Measurements from ENCODE around the gene POM121C.
"Not testable (repeated sequence)": the region's sequence is repeated elsewhere in the genome, so short reads cannot be mapped to it uniquely, and the experiment has no call there.

The POM121C gene

DNA sequence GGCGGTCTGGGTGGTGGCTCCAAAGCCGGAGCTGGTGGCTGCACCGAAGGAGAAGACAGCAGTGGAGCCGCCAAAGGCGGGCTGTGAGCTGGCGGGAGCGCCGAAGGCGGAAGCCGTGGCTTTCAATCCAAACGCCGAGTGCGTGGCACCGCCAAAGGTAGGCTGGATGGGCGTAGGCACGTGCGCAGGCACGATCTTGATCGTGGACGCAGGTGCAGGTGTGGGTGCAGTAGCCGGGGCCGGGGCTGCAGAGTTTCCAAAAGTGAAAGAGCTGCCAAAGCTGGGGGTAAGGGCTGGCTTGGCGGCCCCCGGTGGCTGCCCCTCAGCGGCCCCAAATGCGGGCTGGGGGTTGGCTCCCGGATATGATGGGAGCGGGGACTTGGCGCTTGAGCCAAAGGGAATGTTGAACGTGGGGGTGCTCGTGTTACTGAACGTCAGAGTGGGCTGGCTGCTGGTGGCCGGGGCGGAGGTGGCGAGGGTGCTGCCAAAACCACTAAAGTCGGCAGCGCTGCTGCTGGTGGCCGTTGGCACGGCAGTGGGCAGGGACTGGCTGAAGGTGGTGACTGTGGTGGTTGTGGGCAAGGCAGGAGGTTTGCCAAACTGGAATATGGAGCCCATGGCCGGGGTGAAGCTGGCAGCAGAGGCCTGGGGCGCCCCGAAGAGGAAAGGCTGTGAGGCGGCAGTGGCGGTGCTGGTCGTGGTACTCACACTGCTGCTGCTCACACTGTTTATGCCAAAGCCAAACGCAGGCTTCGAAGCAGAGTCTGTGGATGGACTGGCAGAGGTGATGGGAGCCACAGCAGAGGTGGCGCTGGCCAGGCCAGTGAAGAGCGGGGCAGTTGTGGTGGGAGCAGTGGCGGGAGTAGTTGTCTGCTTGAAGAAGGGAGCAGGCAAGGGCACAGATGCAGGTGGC, 64.0 kb downstream of the POM121C start:
- DNase-seq: not testable (repeated sequence)

DNA sequence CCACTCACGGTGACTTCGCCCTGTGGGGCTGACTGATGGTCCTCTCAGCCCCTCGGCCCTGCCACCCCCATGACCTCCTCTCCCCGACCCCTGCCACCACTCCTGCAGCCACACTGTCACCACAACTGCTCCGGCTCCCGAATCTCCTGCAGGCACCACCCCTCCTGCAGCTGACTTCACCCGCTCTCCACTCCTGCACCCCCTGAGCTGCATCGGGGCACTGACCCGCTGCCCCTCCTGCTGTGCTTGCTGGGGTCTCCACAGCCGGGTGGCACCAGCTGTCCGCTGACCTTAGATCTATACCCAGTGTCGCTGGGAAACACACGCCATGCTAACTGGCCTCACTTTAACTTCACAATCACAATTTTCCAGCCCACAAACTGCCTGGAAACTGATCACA, 65.9 kb downstream of the POM121C start:
- DNase-seq: not testable (repeated sequence)

DNA sequence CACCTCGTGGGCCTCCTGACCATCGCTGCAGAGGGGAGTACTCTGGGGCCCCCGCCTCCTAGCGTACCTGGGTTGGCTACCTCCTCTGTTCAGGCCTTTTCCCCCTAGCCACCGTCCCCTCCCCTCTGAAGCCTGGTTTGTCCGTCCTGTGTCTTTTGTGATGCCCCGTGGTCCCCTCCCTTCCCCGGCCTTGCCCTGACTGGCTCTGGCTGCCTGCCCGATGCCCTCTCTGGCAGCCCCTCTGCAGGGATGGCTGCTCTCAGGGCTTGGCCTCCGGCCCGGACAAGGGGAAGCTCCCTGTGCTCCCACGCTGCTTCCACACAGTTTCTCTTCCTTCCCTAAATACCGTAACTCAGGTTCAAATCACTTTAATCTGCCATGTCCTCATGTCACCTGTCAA, 66.4 kb downstream of the POM121C start:
- not testable (repeated sequence) for DNase-seq

DNA sequence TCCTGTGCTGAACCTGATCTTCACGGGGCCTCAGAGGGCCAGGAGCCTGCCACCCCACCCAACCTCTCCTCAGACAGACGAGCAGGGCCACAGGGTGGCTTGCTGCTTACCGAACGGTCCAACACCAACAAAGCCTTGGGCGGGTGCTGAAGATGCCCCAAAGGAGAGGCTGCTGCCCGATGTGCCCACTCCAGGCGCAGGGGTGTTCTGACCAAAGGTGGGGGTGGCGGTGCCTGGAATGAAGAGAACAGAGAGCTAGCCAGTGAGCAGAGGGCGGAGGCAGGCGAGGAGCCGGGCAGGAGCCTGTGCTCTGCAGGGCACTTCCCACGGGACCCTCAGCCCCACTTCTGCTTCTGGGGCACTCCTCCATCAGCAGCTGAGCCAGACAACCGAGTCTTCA, 66.9 kb downstream of the POM121C start:
- DNase-seq: not testable (repeated sequence)

DNA sequence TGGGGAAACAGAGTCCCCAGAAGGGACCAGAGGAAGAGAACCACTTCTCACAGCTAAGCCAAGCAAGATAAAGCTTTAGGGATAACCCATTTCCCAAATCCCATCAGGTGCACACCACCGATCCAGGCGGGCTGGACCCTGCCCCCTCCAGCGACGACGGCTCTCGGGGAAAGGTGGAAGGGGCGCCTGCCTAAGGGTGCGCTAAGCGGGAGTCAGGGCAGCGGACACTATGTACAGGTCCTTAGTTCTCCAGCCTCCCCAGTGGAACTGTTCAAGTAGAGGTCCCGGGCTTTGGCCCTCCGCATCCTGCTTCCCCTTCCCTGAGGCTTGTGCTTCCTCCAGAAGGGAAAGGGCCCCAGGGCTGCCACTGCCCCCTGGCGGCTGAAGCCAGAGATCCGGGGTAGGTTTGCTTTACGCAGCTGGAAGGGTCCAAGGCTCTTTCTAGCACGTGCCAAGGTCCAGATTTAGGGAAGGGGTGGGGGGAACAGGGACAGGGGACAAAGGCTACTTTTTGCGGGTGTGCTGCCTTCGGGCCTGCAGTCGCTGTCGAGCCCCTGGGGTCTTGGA, 67.7 kb downstream of the POM121C start:
- not testable (repeated sequence) for DNase-seq

DNA sequence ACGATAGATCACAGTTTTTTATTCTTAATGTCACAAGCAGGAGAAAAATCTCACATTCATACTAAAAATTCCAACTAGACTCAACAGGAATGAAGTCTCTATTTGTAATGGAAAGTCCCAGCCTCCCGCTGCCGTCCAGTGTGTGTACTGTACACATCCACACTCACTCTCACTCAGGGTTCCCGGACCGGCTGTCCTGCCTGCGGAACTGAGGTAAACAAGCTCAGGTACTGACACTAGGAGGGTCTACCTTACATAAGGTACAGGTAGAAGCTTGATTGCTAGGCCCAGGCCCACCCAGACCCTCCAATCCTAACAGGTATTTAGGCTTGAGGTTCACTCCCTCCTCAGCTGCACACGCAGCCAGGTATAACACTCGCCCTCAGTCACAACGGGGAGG, 69.3 kb downstream of the POM121C start:
- not testable (repeated sequence) for DNase-seq

DNA sequence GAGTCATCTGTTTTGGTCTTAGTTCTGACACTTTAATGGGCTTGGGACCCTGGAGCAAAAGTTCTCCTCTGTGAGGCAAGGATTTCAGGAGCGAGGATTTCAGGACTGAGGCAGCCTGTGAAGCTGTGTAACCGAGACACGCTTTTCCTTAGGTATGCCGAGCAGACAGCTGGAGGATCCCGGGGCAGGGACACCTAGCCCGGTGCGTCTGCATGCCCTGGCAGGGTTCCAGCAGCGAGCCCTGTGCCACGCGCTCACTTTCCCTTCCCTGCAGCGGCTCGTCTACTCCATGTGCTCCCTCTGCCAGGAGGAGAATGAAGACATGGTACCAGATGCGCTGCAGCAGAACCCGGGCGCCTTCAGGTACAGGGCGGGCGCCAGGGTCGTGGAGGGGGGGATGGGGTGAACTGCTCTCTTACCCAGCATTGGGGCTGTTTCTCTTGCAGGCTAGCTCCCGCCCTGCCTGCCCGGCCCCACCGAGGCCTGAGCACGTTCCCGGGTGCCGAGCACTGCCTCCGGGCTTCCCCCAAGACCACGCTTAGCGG, 70.2 kb downstream of the POM121C start:
- DNase-seq: not testable (repeated sequence)

DNA sequence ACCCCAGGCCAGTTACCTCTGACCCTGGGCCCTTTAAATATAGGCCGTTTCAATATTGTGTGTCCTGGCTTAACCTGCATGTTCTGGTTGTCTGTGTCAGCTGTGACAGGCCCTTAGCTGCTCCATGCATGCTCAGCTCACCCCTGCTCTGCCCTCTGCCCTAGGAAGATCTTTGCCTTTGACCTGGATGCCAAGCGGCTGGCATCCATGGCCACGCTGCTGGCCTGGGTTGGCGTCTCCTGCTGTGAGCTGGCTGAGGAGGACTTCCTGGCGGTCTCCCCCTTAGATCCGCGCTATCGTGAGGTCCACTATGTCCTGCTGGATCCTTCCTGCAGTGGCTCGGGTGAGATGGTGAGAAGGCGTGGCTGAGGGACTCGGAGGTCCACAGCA, 70.7 kb downstream of the POM121C start:
- not testable (repeated sequence) for DNase-seq

DNA sequence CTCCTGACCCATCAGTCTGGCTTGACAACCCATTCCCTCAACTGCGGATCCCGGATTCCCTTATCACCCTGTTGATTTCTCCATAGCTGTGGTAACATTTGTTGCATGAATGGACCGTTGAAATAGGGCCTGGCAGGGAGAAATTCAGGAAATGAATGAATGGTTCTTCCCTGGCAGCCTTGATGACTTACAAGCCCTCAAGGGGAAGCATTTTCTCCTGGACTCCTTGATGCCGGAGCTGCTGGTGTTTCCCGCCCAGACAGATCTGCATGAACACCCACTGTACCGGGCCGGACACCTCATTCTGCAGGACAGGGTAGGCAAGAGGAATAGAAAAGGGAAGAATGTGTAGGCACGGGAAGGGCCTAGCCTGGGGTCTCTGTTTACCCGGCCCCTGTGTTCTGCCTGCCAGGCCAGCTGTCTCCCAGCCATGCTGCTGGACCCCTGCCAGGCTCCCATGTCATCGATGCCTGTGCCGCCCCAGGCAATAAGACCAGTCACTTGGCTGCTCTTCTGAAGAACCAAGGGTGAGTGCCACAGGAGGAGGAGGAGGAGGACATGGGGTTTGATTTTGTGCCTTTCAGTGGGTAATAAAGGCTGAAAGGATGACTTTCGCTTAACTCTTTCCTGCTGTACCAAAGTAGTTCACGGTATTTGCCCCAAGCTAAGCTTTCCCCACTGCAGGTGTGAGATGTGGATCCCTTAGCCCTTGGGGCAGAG, 71.2 kb downstream of the POM121C start:
- not testable (repeated sequence) for DNase-seq

DNA sequence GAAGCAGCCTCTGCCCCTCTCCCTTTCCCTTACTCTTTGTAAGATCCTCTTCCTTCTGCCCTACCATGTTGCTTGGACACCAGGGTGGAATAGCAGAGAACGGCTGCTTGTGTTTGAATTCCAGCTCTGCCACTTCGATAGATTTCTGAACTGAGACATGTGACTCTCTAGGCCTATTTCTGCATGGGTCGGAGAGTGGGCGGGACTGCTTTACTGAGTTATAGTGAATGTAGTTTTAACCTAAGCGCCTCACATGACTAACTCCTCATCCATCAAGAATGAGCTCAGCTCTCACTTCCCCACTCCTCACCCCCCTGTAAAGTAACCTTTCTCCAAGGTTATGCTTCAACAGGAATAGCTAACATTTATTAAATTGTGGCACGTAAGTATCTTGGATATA, 71.9 kb downstream of the POM121C start:
- not testable (repeated sequence) for DNase-seq

DNA sequence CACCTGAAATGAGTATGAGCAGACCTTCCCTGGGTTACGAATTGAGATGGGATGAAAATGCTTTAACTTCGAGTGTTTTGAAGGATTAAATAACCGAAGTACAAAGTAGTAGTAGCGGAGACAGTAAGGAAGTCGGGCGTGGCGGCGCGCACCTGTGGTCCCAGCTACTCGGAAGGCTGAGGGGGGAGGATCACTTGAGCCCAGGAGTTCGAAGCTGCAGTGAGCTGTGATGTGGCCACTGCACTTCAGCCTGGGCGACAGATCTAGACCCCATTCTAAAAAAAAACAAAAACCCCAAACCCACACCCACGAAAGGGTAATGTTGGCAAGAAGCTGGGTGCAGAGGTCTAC, 75.3 kb downstream of the POM121C start:
- not testable (repeated sequence) for DNase-seq

DNA sequence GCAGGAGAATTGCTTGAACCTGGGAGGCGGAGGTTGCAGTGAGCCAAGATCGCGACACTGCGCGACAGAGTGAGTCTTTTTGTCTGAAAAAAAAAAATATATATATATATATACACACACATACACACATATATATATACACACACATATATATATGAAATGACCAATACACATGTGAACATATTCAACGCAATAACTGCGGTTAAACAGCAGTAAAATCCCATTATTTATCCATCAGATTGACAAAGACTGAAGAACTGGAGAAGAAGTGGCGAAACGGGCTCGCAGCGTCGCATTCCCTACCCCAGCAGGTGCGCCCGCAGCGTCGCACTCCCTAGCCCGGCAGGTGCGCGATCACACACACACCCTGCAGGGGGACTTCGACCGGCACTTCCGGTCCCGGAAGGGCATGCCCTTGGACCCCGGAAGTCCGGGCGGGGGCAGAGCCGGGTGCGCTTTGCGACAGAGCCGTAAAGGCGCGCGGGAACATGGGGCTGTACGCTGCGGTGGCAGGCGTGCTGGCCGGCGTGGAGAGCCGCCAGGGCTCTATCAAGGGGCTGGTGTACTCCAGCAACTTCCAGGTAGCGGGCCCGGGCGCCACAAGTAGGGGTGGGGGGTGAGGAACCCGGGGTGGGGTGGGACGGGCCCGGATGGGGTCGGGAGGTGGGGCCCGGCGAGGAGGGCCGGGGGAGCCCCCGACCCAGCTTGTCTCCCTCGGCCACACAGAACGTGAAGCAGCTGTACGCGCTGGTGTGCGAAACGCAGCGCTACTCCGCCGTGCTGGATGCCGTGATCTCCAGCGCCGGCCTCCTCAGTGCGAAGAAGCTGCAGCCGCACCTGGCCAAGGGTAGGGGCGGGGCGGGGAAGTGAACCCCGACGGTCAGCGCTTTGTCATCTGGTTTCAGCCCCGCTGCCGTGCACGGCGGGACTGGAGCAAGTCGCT, 75.9 kb downstream of the POM121C start:
- DNase-seq: not testable (repeated sequence)

DNA sequence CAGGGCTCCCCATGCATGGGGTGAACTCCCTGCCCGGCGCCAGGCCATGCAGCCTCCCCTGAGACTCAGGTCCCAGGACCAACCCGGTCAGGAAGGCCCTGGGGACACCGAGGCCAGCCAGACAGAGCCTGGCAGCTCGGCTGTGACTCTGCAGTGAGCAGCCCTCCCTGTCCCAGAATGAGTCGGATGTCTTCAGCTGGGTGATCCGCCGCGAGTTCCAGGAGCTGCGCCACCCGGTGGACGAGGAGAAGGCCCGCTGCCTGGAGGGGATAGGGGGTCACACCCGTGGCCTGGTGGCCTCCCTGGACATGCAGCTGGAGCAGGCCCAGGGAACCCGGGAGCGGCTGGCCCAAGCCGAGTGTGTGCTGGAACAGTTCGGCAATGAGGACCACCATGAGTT, 81.4 kb downstream of the POM121C start:
- not testable (repeated sequence) for DNase-seq

DNA sequence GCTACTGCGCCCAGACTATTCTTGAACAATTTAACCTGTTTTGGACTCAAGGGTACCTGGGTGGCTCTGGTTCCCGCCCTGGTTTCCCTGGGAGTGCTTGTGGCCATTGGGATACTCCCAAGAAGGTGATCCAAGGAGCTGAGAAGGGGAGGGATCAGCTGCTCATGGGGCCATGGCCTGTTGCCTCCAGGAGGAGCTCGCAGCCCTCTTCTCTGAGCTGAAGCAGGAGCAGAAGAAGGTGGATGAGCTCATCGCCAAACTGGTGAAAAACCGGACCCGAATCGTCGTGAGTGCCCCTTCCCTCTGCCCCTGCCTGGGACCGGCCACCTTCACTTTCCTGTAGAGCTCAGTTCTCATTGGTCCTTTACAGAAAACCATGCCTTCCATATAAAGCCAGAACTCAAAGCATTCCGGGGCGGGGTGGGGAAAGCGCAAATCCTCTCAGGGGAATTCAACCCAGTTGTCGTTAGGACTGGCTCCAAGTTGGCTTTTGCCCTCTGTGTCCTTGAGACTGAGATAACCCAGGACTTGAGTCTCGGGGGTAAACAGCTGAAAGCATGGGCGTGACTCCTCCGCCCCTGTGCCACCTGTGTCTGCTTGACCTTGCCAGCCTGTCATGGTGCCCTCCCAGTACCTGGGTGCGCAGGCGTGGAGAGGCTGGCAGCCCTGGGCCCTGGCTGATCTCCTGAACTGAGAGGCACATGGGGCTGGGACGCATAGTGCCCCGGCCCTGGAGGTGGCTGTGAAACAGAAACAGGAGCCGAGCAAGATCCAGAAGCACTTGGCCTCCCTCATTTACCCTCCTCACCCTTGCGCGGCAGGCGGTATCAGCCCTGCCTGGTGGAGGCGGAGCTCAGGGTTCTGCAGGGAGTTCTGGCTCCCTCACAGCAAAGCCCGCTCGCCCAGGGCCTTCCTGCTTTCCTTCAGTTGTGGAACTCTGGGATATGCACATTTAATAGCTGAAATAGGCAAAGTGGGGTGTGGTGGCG, 82.3 kb downstream of the POM121C start:
- not testable (repeated sequence) for DNase-seq

DNA sequence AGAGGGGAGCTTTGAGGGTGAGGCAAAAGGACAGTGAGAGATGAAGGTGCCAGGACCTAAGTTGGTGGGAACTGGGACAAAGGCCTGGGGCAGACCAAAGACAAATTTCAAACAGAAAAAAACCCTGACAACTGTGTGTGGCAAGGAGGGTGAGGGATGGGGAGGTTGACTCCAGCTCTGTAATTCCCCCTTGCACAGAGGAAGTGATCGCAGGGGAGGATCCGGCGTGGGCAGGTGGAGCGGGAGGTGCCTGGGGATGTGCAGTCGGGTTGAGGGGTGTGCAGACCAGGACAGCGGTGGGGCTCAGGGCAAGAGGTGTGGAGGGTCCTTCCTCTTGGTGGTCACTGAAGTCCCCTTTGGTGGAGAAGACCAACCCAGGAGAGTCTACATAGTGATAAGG, 85.5 kb downstream of the POM121C start:
- not testable (repeated sequence) for DNase-seq

DNA sequence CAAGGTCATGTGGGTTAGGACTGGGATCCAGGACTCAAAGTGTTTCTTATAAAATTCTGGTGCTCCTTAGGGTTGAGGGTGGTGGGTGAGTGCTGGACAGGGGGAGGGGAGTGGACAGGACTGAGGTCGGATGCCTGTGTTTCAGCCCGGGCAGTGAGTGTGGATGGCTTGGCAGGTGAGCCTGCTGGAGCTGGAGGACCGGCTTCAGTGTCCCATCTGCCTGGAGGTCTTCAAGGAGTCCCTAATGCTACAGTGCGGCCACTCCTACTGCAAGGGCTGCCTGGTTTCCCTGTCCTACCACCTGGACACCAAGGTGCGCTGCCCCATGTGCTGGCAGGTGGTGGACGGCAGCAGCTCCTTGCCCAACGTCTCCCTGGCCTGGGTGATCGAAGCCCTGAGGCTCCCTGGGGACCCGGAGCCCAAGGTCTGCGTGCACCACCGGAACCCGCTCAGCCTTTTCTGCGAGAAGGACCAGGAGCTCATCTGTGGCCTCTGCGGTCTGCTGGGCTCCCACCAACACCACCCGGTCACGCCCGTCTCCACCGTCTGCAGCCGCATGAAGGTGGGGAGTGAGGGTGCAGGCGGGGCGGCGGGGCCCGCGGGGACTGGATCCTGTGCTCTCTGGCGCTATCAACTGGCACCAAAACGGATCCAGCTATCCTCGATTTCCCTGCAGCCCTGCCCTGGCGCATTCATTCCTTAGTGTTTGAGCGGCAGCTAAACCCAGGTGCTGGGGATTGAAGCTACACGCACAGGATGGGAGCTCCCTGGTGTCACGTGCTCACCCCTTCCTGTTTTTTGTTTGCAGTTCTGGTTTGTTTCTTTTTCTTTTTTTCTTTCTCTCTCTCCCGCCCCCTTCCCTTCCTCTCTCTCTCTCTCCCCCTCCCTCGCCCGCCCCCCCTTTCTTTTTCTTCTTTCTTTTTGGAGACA, 87.1 kb downstream of the POM121C start:
- not testable (repeated sequence) for DNase-seq

DNA sequence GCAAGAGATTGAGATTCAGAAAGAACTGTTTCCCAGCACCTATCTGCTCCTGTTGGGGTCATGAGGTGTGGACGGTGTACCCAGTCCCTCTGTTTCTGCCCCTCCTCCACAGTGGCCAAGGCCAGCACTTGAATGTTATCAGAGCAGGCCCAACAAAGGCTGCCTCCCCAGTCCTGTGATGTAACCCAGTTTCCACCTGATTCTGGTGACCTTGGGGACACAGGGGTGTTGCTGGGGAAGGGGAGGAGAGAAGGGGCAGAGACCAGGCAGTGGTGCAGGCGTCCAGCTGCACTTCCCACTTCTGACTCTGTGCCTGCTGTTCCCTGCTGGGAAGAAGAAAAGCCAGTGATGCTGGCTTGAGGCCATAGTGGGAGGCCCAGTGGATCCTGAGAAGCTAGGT, 88.2 kb downstream of the POM121C start:
- not testable (repeated sequence) for DNase-seq

DNA sequence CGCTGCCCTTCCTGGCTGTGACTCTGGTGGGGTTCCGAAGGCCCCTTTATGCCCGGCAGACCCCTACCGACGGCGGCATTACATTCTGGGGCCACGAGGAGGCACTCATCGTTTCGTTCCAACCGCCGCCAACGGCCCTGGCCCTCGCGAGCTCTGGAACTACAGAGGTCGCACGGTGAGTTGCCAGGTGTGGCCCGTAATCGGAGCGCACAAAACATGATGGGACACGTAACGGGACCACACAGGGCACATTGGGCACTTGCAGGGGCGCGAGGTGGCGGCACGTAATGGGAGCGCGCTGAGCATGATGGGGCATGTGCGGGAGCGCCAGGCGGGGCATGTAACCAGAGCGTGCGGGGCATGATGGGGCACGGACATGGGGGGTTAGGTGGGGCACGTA, 90.8 kb downstream of the POM121C start, which contains the start of gene TRIM73:
TSS of gene TRIM73 (plus strand) at position 301 of the 400 bp plus-strand sequence. CDS start 3,305 bp downstream, outside the sequence.
- not testable (repeated sequence) for DNase-seq

DNA sequence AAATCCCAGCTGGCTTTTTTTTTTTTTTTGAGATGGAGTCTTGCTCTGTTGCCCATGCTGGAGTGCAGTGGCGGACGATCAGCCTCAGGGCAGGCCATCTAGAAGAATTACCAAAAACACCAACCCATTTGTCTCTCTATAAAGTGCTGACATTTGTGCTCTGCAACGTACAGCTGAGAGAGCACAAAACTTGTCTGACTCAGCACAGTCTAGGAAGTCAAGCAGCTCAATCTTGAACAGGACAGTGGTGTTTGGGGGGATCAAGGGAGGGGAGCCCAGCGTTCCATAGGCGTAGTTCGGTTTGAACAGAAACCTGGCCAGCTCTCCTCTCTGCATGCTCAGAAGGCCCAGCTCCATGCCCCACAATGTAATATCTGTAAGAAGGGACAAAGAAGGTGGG, 92.9 kb downstream of the POM121C start:
- DNase-seq: not testable (repeated sequence)

All from right forelimb (tissue), 1 donor.